ENCODE data around the gene TMEM87B. TPM values are rescaled to one million over a fixed set of nuclear protein-coding genes. Genes with fewer than 3 reads are reported as not detected.

Gene TMEM87B
- total RNA-seq, 1 experiment from 2014 or later = 14.8 TPM

DNA sequence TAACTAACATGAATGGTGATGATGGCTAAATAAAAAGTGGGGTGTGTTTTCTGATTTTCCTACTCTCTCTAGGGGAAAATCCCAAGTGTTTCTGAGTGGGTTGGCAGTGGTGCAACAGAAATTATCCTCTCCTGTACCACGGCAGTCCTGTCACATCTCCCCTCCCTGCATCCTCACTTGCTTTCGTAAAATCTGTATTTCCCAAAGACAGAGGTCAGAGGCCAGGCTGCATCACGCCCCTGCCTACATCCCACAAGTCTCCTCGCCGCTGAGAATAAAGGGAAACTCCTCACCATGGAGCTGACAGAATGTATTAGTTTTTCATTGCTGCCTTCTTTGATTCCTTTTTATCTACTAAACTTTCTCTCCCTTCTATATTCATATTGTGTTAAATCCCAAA lies 96.2 kb downstream of the TMEM87B start:
- no peaks in the 10 kb centered on the region for H3K9me3 ChIP-seq (ENCODE audit: control insufficient read depth in 1 of 2, insufficient read depth in 1 of 2, low read depth in 1 of 2, low read length in 2 of 2)
- ChIA-PET POLR2A (no interaction called here), CTCF (no interaction called here), RAD21 (ENCODE audit: low non-redundant PET in 1 of 2, low total read pairs in 2 of 2, uncharacterized antibody in 2 of 2, unreplicated experiment in 2 of 2) (no interaction called here)
- H3K27me3 ChIP-seq (ENCODE audit: insufficient read depth, low read length) = no peaks in the 10 kb centered on the region
- no peak overlapping the region for H3K4me3 ChIP-seq (replicated peaks in 1 of 2; ENCODE audit: low read depth in 1 of 2, low read length in 2 of 2)
- no peak overlapping the region for H3K27ac ChIP-seq (ENCODE audit: low read depth, low read length)
- no peak for TF ChIP-seq JUND (IDR thresholded peaks at IDR 0.05)
- TF ChIP-seq SRF (IDR thresholded peaks at IDR 0.05; ENCODE audit: low read depth) = no peak
- no peak for TF ChIP-seq CTCF (IDR thresholded peaks at IDR 0.05 in 2 of 3, conservative IDR thresholded peaks at IDR 0.05 in 1 of 3; ENCODE audit: borderline replicate concordance in 1 of 3, insufficient read depth in 1 of 3, low read depth in 2 of 3, low read length in 2 of 3)
- no peak for TF ChIP-seq ZFX (IDR thresholded peaks at IDR 0.05)
- TF ChIP-seq SP1 (IDR thresholded peaks at IDR 0.05; ENCODE audit: low read depth) = no peak
- TF ChIP-seq REST (IDR thresholded peaks at IDR 0.05; ENCODE audit: low read depth) = no peak
- no peak for TF ChIP-seq CEBPB (IDR thresholded peaks at IDR 0.05; ENCODE audit: low read depth)
- TF ChIP-seq EZH2 (IDR thresholded peaks at IDR 0.05) = no peak
- TF ChIP-seq POLR2A (IDR thresholded peaks at IDR 0.05; ENCODE audit: borderline replicate concordance, extremely low read depth, insufficient read depth, insufficient read length) = no peak
- TF ChIP-seq FOSL1 (IDR thresholded peaks at IDR 0.05; ENCODE audit: low read depth) = no peak
- TF ChIP-seq SIN3A (IDR thresholded peaks at IDR 0.05; ENCODE audit: low read depth) = no peak
- TF ChIP-seq EGR1 (IDR thresholded peaks at IDR 0.05; ENCODE audit: low read depth) = no peak
- TF ChIP-seq ELF1 (IDR thresholded peaks at IDR 0.05; ENCODE audit: borderline replicate concordance, low read depth) = no peak
- TF ChIP-seq, protein P1, sequence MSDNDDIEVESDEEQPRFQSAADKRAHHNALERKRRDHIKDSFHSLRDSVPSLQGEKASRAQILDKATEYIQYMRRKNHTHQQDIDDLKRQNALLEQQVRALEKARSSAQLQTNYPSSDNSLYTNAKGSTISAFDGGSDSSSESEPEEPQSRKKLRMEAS (IDR thresholded peaks at IDR 0.05) = no peak
- TF ChIP-seq CBX3 (IDR thresholded peaks at IDR 0.05; ENCODE audit: low read depth) = no peak
- TF ChIP-seq EZH2phosphoT487 (IDR thresholded peaks at IDR 0.05; ENCODE audit: borderline replicate concordance) = no peak
- TF ChIP-seq YY1 (IDR thresholded peaks at IDR 0.05; ENCODE audit: extremely low read depth, insufficient replicate concordance, low read depth, low read length) = no peak
- no peak for TF ChIP-seq POLR2AphosphoS5 (IDR thresholded peaks at IDR 0.05; ENCODE audit: low read depth, low read length)
- H4K20me1 ChIP-seq (ENCODE audit: insufficient read depth) = no peaks in the 10 kb centered on the region
- ATAC-seq = no peak
- intact Hi-C loops (cut with micrococcal nuclease) = no loop called here
- H3K9ac ChIP-seq (ENCODE audit: low read length) = no peak overlapping the region
- no peaks in the 10 kb centered on the region for H3K79me2 ChIP-seq (ENCODE audit: insufficient read depth, low read length)
- no peaks in the 10 kb centered on the region for H3K9me2 ChIP-seq (ENCODE audit: insufficient read depth)
- no peaks in the 10 kb centered on the region for H3K36me3 ChIP-seq (ENCODE audit: control insufficient read depth in 1 of 2, insufficient read depth in 2 of 2, low read length in 2 of 2)
- no peaks in the 10 kb centered on the region for H3K4me1 ChIP-seq (ENCODE audit: control insufficient read depth in 1 of 2, insufficient read depth in 2 of 2, low read length in 2 of 2)
- H2AFZ ChIP-seq (ENCODE audit: low read depth, low read length, poor library complexity, severe bottlenecking) = no peak overlapping the region
- BruUV-seq (replicated peaks) = no TSS peak
- H3K4me2 ChIP-seq (ENCODE audit: low read length) = no peak overlapping the region
- DNase-seq (ENCODE audit: low read depth, low spot score) = no peak

Measured in HCT116 (cell line).